Tibial artery (tissue), 4 donors: ENCODE results near the gene L3MBTL3.

Source experiments
- DNase-seq, 2 donors: peaks; one replicate each; pipeline ENCODE4 v3.0.0-alpha.2; 2019
- H3K27ac ChIP-seq, 2 donors: fragments of 200-600 bp; sonication (generic) in 1 of 2; 1 replicate in 1 of 2; 2 replicates in 1 of 2; pipeline ENCODE4 v1.5.1; 2018 to 2019; ENCODE audit warnings: mild to moderate bottlenecking in 1 of 2
- H3K27me3 ChIP-seq, 2 donors: fragments of 200-600 bp; sonication (generic) in 1 of 2; one replicate each; pipeline versions ENCODE4 v1.5.1 to v1.6.0; 2016 to 2019
- H3K36me3 ChIP-seq, 3 donors: fragments of 200-600 bp; sonication (generic) in 2 of 3; one replicate each; pipeline ENCODE4 v1.5.1; 2016 to 2019; ENCODE audit warnings: mild to moderate bottlenecking in 2 of 3
- H3K4me1 ChIP-seq, 4 donors: fragments of 200-600 bp; sonication (generic) in 2 of 4; 1 replicate in 3 of 4; 2 replicates in 1 of 4; pipeline ENCODE4 v1.5.1; 2016 to 2019
- H3K4me3 ChIP-seq, 2 donors: fragments of 200-600 bp; sonication (generic) in 1 of 2; 1 replicate in 1 of 2; 2 replicates in 1 of 2; pipeline ENCODE4 v1.5.1; 2018 to 2019; ENCODE audit warnings: mild to moderate bottlenecking in 2 of 2
- H3K9me3 ChIP-seq, 3 donors: fragments of 200-600 bp; sonication (generic) in 1 of 3; one replicate each; pipeline ENCODE4 v1.5.1; 2016 to 2019
- CTCF ChIP-seq, 2 experiments: fragments of 200-600 bp in 1 of 2; fragments of 450-650 bp in 1 of 2; IDR thresholded peaks; one replicate each; pipeline ENCODE4 v1.5.1; 2017 to 2019; ENCODE audit warnings: antibody characterized with exemption in 2 of 2, mild to moderate bottlenecking in 1 of 2, moderate library complexity in 1 of 2
- intact Hi-C: fragments of 100-400 bp; cut with DNase I; formaldehyde crosslinking; loops from one replicate; pipeline ENCODE4 v1.15.0; 2023; ENCODE audit warnings: low total_unique reads

Gene L3MBTL3

GRCh38 chr6:129981598-129981997, 36.8 kb upstream of the L3MBTL3 start:
- no peaks in the 10 kb centered on the region for H3K4me1 ChIP-seq
- no peak for DNase-seq
- H3K4me3 ChIP-seq, result no peak overlapping the region
- TF ChIP-seq CTCF (IDR thresholded peaks at IDR 0.05), result no peak
- intact Hi-C loops, result no loop called here
- H3K36me3 ChIP-seq, result no peaks in the 10 kb centered on the region
- H3K27ac ChIP-seq, result no peak overlapping the region
- peaks cover 0 to 16% (median 15%) of the 10 kb centered on the region in 3 donors for H3K9me3 ChIP-seq
- no peaks in the 10 kb centered on the region for H3K27me3 ChIP-seq

- Histone ChIP-seq H3K9me3 (no peaks in the 10 kb centered on the region), H3K4me3 (no peak overlapping the region), H3K27ac (no peak overlapping the region), H3K4me1 (no peaks in the 10 kb centered on the region), H3K27me3 (no peaks in the 10 kb centered on the region), H3K36me3 (no peaks in the 10 kb centered on the region)
- DNase-seq, result no peak
- intact Hi-C loops, result no loop called here
- TF ChIP-seq CTCF (IDR thresholded peaks at IDR 0.05), result no peak
These were observed 29.0 kb upstream of the L3MBTL3 start for GRCh38 chr6:129989396-129989795.

- no peaks in the 10 kb centered on the region for H3K36me3 ChIP-seq
- no peak for DNase-seq
- no peaks in the 10 kb centered on the region for H3K9me3 ChIP-seq
- TF ChIP-seq CTCF (IDR thresholded peaks at IDR 0.05), result no peak
- no peak overlapping the region for H3K27ac ChIP-seq
- intact Hi-C loops, result no loop called here
- no peak overlapping the region for H3K4me3 ChIP-seq
- H3K4me1 ChIP-seq, result no peaks in the 10 kb centered on the region
- H3K27me3 ChIP-seq, result no peaks in the 10 kb centered on the region
These were observed 25.5 kb upstream of the L3MBTL3 start for GRCh38 chr6:129992881-129993280.

DNA sequence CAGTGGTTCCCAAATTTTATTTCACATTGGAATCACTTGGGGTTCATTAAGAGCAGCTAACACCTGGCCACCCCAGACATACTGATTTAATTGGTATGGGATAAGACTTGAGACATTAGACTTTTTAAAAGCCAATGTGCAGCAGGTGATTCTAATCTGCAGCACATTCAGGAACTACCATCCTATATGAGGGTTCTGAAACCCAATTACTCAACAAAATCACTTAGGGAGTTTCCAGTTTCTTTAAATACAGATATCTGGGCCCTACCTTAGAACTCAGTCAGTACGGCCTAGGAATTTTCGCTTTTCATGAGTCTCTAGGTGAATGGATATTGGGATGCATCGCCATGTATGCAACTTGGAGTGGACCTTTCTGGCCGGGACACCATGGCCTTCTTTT, 24.0 kb upstream of the L3MBTL3 start:
- intact Hi-C loops, result no loop called here
- Histone ChIP-seq H3K27ac (no peak overlapping the region), H3K36me3 (no peaks in the 10 kb centered on the region), H3K27me3 (no peaks in the 10 kb centered on the region), H3K4me1 (no peaks in the 10 kb centered on the region), H3K4me3 (no peak overlapping the region), H3K9me3 (no peaks in the 10 kb centered on the region)
- DNase-seq, result no peak
- TF ChIP-seq CTCF (IDR thresholded peaks at IDR 0.05), result no peak

GRCh38 chr6:129996387-129996786, 22.0 kb upstream of the L3MBTL3 start:
- intact Hi-C loops, result no loop called here
- Histone ChIP-seq H3K4me3 (no peak overlapping the region), H3K27ac (no peak overlapping the region), H3K36me3 (no peaks in the 10 kb centered on the region), H3K9me3 (no peaks in the 10 kb centered on the region), H3K27me3 (no peaks in the 10 kb centered on the region), H3K4me1 (no peaks in the 10 kb centered on the region)
- DNase-seq, result no peak
- no peak for TF ChIP-seq CTCF (IDR thresholded peaks at IDR 0.05)
